Astrocyte (in vitro differentiated cells and primary cell): Measurements from ENCODE around the gene CENPL. TPM values are rescaled to one million over a fixed set of nuclear protein-coding genes. Genes with fewer than 3 reads are reported as not detected.

Experiments used
- DNase-seq: peaks from one replicate; pipeline ENCODE4 v3.0.0-alpha.2; 2010; ENCODE audit warnings: low read depth
- FAIRE-seq: peaks from 2 replicates; lab custom pipeline; 2011; peaks lifted over from hg19 to GRCh38; lab: Jason Lieb, UNC
- H2AFZ ChIP-seq: 2 replicates; pipeline ENCODE4 v1.6.0; 2012; ENCODE audit warnings: low read depth, low read length, inconsistent platforms
- H3K27ac ChIP-seq: 2 replicates; pipeline ENCODE4 v1.5.1; 2011; ENCODE audit warnings: low read depth, low read length, inconsistent platforms
- H3K27me3 ChIP-seq: 2 replicates; pipeline ENCODE4 v1.6.0; 2011; ENCODE audit warnings: low read length, inconsistent platforms; ENCODE audit not compliant: insufficient read depth
- H3K36me3 ChIP-seq: 2 replicates; pipeline ENCODE4 v1.5.1; 2011; ENCODE audit warnings: low read length, inconsistent platforms; ENCODE audit not compliant: insufficient read depth
- H3K4me1 ChIP-seq: 2 replicates; pipeline ENCODE4 v1.5.1; 2011; ENCODE audit warnings: low read length, inconsistent platforms; ENCODE audit not compliant: insufficient read depth
- H3K4me2 ChIP-seq: 2 replicates; pipeline ENCODE4 v1.6.0; 2012; ENCODE audit warnings: low read length, inconsistent platforms
- H3K4me3 ChIP-seq: 2 replicates; pipeline ENCODE4 v1.5.1; 2011; ENCODE audit warnings: low read depth, mild to moderate bottlenecking, low read length, inconsistent platforms; ENCODE audit not compliant: insufficient read depth
- H3K79me2 ChIP-seq: 2 replicates; pipeline ENCODE4 v1.6.0; 2012; ENCODE audit warnings: mild to moderate bottlenecking, low read length, inconsistent platforms; ENCODE audit not compliant: insufficient read depth
- H3K9ac ChIP-seq: 2 replicates; pipeline ENCODE4 v1.6.0; 2012; ENCODE audit warnings: mild to moderate bottlenecking, low read length, inconsistent platforms
- H3K9me3 ChIP-seq: 2 replicates; pipeline ENCODE4 v1.5.1; 2012; ENCODE audit warnings: low read depth, mild to moderate bottlenecking, low read length, inconsistent platforms; ENCODE audit not compliant: insufficient read depth
- H4K20me1 ChIP-seq: 2 replicates; pipeline ENCODE4 v1.6.0; 2012; ENCODE audit warnings: low read length, inconsistent platforms; ENCODE audit not compliant: insufficient read depth
- H3K27ac Mint-ChIP-seq: one replicate; pipeline ENCODE4 v1.8.0; 2021; ENCODE audit warnings: mild to moderate bottlenecking, mixed read lengths; ENCODE audit not compliant: unreplicated experiment
- H3K27me3 Mint-ChIP-seq: one replicate; pipeline ENCODE4 v1.8.0; 2021; ENCODE audit warnings: low read depth, mixed read lengths; ENCODE audit not compliant: unreplicated experiment
- H3K36me3 Mint-ChIP-seq: one replicate; pipeline ENCODE4 v1.8.0; 2021; ENCODE audit warnings: low read depth, mixed read lengths; ENCODE audit not compliant: unreplicated experiment
- H3K4me1 Mint-ChIP-seq: one replicate; pipeline ENCODE4 v1.8.0; 2021; ENCODE audit warnings: low read depth, mixed read lengths; ENCODE audit not compliant: unreplicated experiment
- H3K4me3 Mint-ChIP-seq: one replicate; pipeline ENCODE4 v1.8.0; 2021; ENCODE audit warnings: mild to moderate bottlenecking, moderate library complexity, mixed read lengths; ENCODE audit not compliant: unreplicated experiment
- H3K9me3 Mint-ChIP-seq: one replicate; pipeline ENCODE4 v1.8.0; 2021; ENCODE audit warnings: mild to moderate bottlenecking, mixed read lengths; ENCODE audit not compliant: unreplicated experiment
- CTCF ChIP-seq: IDR thresholded peaks from 2 replicates; pipeline ENCODE4 v1.5.1; 2011; ENCODE audit warnings: low read depth, mild to moderate bottlenecking, inconsistent platforms, low read length, moderate library complexity; ENCODE audit not compliant: insufficient read depth
- EZH2 ChIP-seq: IDR thresholded peaks from 2 replicates; pipeline ENCODE4 v1.6.1; 2012; ENCODE audit warnings: mild to moderate bottlenecking, low read length, inconsistent platforms; ENCODE audit not compliant: insufficient read depth
- total RNA-seq: library from RNA; stranded (reverse); gene quantifications from 2 replicates; pipeline ENCODE4 v1.2.1, GENCODE V29; 2021

The CENPL gene
- total RNA-seq, 1 donor from 2014 or later, result 7.9 TPM

GRCh38 chr1:173867141-173867752 is 42.6 kb upstream of the CENPL start:
- H2AFZ ChIP-seq, result no peak overlapping the region
- peak overlapping the region; percentile 98 for H3K4me3 ChIP-seq
- peak overlapping the region; percentile 95 for H3K9ac ChIP-seq
- no peaks in the 10 kb centered on the region for H3K27me3 ChIP-seq
- H3K27ac ChIP-seq, result peak overlapping the region; percentile 78
- no peak for DNase-seq
- TF ChIP-seq EZH2 (no peak), CTCF (no peak)
- Mint-ChIP-seq H3K27ac (peak overlapping the region; percentile 99), H3K4me1 (peaks cover 25% of the 10 kb centered on the region), H3K27me3 (no peaks in the 10 kb centered on the region), H3K36me3 (peaks cover 46% of the 10 kb centered on the region), H3K9me3 (no peaks in the 10 kb centered on the region), H3K4me3 (peak overlapping the region; percentile 99)
- peaks cover 6% of the 10 kb centered on the region for H3K4me1 ChIP-seq
- peaks cover 55% of the 10 kb centered on the region for H4K20me1 ChIP-seq
- H3K9me3 ChIP-seq, result no peaks in the 10 kb centered on the region
- peaks cover 49% of the 10 kb centered on the region for H3K36me3 ChIP-seq
- peak overlapping the region; percentile 87 for H3K4me2 ChIP-seq
- no peak for FAIRE-seq
- H3K79me2 ChIP-seq, result peaks cover 52% of the 10 kb centered on the region

- peaks cover 49% of the 10 kb centered on the region for H3K36me3 ChIP-seq
- H3K4me1 ChIP-seq, result peaks cover 6% of the 10 kb centered on the region
- no peaks in the 10 kb centered on the region for H3K9me3 ChIP-seq
- peaks cover 52% of the 10 kb centered on the region for H3K79me2 ChIP-seq
- Mint-ChIP-seq H3K4me3 (peak overlapping the region; percentile 99), H3K27ac (peak overlapping the region; percentile 99), H3K27me3 (no peaks in the 10 kb centered on the region), H3K9me3 (no peaks in the 10 kb centered on the region), H3K36me3 (peaks cover 46% of the 10 kb centered on the region), H3K4me1 (peaks cover 25% of the 10 kb centered on the region)
- DNase-seq (no peak), FAIRE-seq (no peak)
- H3K27me3 ChIP-seq, result no peaks in the 10 kb centered on the region
- peak overlapping the region; percentile 87 for H3K4me2 ChIP-seq
- H2AFZ ChIP-seq, result no peak overlapping the region
- peak overlapping the region; percentile 78 for H3K27ac ChIP-seq
- H4K20me1 ChIP-seq, result peaks cover 62% of the 10 kb centered on the region
- peak overlapping the region; percentile 98 for H3K4me3 ChIP-seq
- peak overlapping the region; percentile 95 for H3K9ac ChIP-seq
- TF ChIP-seq CTCF, result no peak
- TF ChIP-seq EZH2, result no peak
Measured at GRCh38 chr1:173866413-173867115, 41.9 kb upstream of the CENPL start.
